HG02571 (cell line): ENCODE results near the gene DMD.

Source experiments
- ATAC-seq: cut with Tn5 transposase; IDR thresholded peaks from one replicate; pipeline ENCODE4 v1.9.1; 2021; ENCODE audit warnings: mild to moderate bottlenecking, moderate library complexity; ENCODE audit not compliant: unreplicated experiment

DMD gene

GRCh38 chrX:31550158-31550557, 1661.2 kb downstream of the DMD start:
- no peak for ATAC-seq

GRCh38 chrX:31547816-31548215, 1663.5 kb downstream of the DMD start:
- ATAC-seq, result no peak

- no peak for ATAC-seq
Observed at GRCh38 chrX:31547416-31547815, 1663.9 kb downstream of the DMD start.

GRCh38 chrX:31546126-31546525, 1665.2 kb downstream of the DMD start:
- ATAC-seq, result no peak

- ATAC-seq, result no peak
Observed at GRCh38 chrX:31545726-31546125, 1665.6 kb downstream of the DMD start.

GRCh38 chrX:31545191-31545590, 1666.2 kb downstream of the DMD start:
- no peak for ATAC-seq

- ATAC-seq, result no peak
Observed at GRCh38 chrX:31543634-31544033, 1667.7 kb downstream of the DMD start.

GRCh38 chrX:31542566-31542965, 1668.8 kb downstream of the DMD start:
- ATAC-seq, result no peak

GRCh38 chrX:31540313-31540712, 1671.0 kb downstream of the DMD start:
- no peak for ATAC-seq

GRCh38 chrX:31527455-31528126, 1683.8 kb downstream of the DMD start:
- no peak for ATAC-seq

- no peak for ATAC-seq
Observed at GRCh38 chrX:31523884-31524536, 1687.3 kb downstream of the DMD start.

GRCh38 chrX:31522760-31523159, 1688.6 kb downstream of the DMD start:
- ATAC-seq, result no peak

- ATAC-seq, result no peak
Observed at GRCh38 chrX:31521941-31522340, 1689.4 kb downstream of the DMD start.

GRCh38 chrX:31516527-31516926, 1694.8 kb downstream of the DMD start:
- ATAC-seq, result no peak

GRCh38 chrX:31508338-31508737, 1703.0 kb downstream of the DMD start:
- no peak for ATAC-seq

- ATAC-seq, result no peak
Observed at GRCh38 chrX:31506928-31507327, 1704.4 kb downstream of the DMD start.

- no peak for ATAC-seq
Observed at GRCh38 chrX:31506360-31506759, 1705.0 kb downstream of the DMD start.

- no peak for ATAC-seq
Observed at GRCh38 chrX:31500921-31501320, 1710.4 kb downstream of the DMD start.

- ATAC-seq, result no peak
Observed at GRCh38 chrX:31499109-31499508, 1712.2 kb downstream of the DMD start.

- ATAC-seq, result no peak
Observed at GRCh38 chrX:31497086-31497485, 1714.3 kb downstream of the DMD start.

GRCh38 chrX:31487951-31488350, 1723.4 kb downstream of the DMD start:
- ATAC-seq, result no peak

- no peak for ATAC-seq
Observed at GRCh38 chrX:31483336-31483735, 1728.0 kb downstream of the DMD start.

GRCh38 chrX:31480696-31481095, 1730.7 kb downstream of the DMD start:
- ATAC-seq, result no peak
